Parathyroid adenoma (tissue), 2 donors: ENCODE results near the gene CCR5.

Source experiments
- H2AFZ ChIP-seq: fragments of 300-600 bp; sonication (generic); one replicate; pipeline ENCODE4 v1.7.0; 2017; ENCODE audit warnings: antibody characterized with exemption, mild to moderate bottlenecking
- H3K27ac ChIP-seq: fragments of 300-600 bp; sonication (generic); one replicate; pipeline ENCODE4 v1.7.0; 2017
- H3K27me3 ChIP-seq: fragments of 300-600 bp; sonication (generic); one replicate; pipeline ENCODE4 v1.7.0; 2017; ENCODE audit warnings: low read length; ENCODE audit not compliant: control insufficient read depth, insufficient read depth
- H3K36me3 ChIP-seq: fragments of 300-600 bp; sonication (generic); one replicate; pipeline ENCODE4 v1.7.0; 2017; ENCODE audit warnings: low read length; ENCODE audit not compliant: control insufficient read depth, insufficient read depth
- H3K4me1 ChIP-seq: fragments of 300-600 bp; sonication (generic); one replicate; pipeline ENCODE4 v1.7.0; 2017; ENCODE audit warnings: control low read depth
- H3K4me2 ChIP-seq: fragments of 300-600 bp; sonication (generic); one replicate; pipeline ENCODE4 v1.7.0; 2017; ENCODE audit warnings: low read length
- H3K4me3 ChIP-seq: fragments of 300-600 bp; sonication (generic); one replicate; pipeline ENCODE4 v1.7.0; 2017; ENCODE audit warnings: low read depth, low read length
- H3K79me2 ChIP-seq: fragments of 300-600 bp; sonication (generic); one replicate; pipeline ENCODE4 v1.7.0; 2017; ENCODE audit warnings: control low read depth
- H3K9ac ChIP-seq: fragments of 300-600 bp; sonication (generic); one replicate; pipeline ENCODE4 v1.7.0; 2017; ENCODE audit warnings: mild to moderate bottlenecking
- H3K9me3 ChIP-seq: fragments of 300-600 bp; sonication (generic); one replicate; pipeline ENCODE4 v1.7.0; 2017; ENCODE audit warnings: low read length; ENCODE audit not compliant: control insufficient read depth
- CTCF ChIP-seq: fragments of 300-600 bp; sonication (generic); IDR thresholded peaks from one replicate; pipeline ENCODE4 v1.7.0; 2017; ENCODE audit warnings: antibody characterized with exemption, mild to moderate bottlenecking
- donor health status: primary hyperparathyroidism.

Gene CCR5

GRCh38 chr3:46409739-46410489 is 39.2 kb downstream of the CCR5 start:
- Histone ChIP-seq H2AFZ (no peak overlapping the region), H3K36me3 (no peaks in the 10 kb centered on the region), H3K79me2 (no peaks in the 10 kb centered on the region), H3K4me2 (no peak overlapping the region), H3K4me1 (no peaks in the 10 kb centered on the region), H3K4me3 (no peak overlapping the region), H3K9me3 (no peaks in the 10 kb centered on the region), H3K27me3 (no peaks in the 10 kb centered on the region), H3K9ac (no peak overlapping the region), H3K27ac (no peak overlapping the region)
- no peak for TF ChIP-seq CTCF

- Histone ChIP-seq H3K9ac (no peak overlapping the region), H3K9me3 (no peaks in the 10 kb centered on the region), H3K79me2 (no peaks in the 10 kb centered on the region), H3K27ac (no peak overlapping the region), H3K4me1 (no peaks in the 10 kb centered on the region), H3K4me2 (no peak overlapping the region), H3K27me3 (no peaks in the 10 kb centered on the region), H3K36me3 (no peaks in the 10 kb centered on the region), H3K4me3 (no peak overlapping the region), H2AFZ (no peak overlapping the region)
- TF ChIP-seq CTCF: no peak
Measured at GRCh38 chr3:46410669-46411068, 39.9 kb downstream of the CCR5 start.

GRCh38 chr3:46411271-46411670 is 40.5 kb downstream of the CCR5 start:
- H3K27me3 ChIP-seq: no peaks in the 10 kb centered on the region
- H3K4me3 ChIP-seq: no peak overlapping the region
- no peak overlapping the region for H3K4me2 ChIP-seq
- H3K27ac ChIP-seq: no peak overlapping the region
- no peaks in the 10 kb centered on the region for H3K9me3 ChIP-seq
- no peaks in the 10 kb centered on the region for H3K36me3 ChIP-seq
- no peak overlapping the region for H2AFZ ChIP-seq
- no peak for TF ChIP-seq CTCF
- no peak overlapping the region for H3K9ac ChIP-seq
- H3K79me2 ChIP-seq: no peaks in the 10 kb centered on the region
- H3K4me1 ChIP-seq: no peaks in the 10 kb centered on the region

- Histone ChIP-seq H3K27ac (no peak overlapping the region), H3K9ac (no peak overlapping the region), H3K4me1 (no peaks in the 10 kb centered on the region), H3K79me2 (no peaks in the 10 kb centered on the region), H3K27me3 (no peaks in the 10 kb centered on the region), H3K9me3 (no peaks in the 10 kb centered on the region), H3K36me3 (no peaks in the 10 kb centered on the region), H3K4me3 (no peak overlapping the region), H3K4me2 (no peak overlapping the region), H2AFZ (no peak overlapping the region)
- TF ChIP-seq CTCF: no peak
Measured at GRCh38 chr3:46412786-46413298, 42.1 kb downstream of the CCR5 start.

- no peak overlapping the region for H3K27ac ChIP-seq
- no peak overlapping the region for H3K9ac ChIP-seq
- H3K79me2 ChIP-seq: no peaks in the 10 kb centered on the region
- no peak overlapping the region for H3K4me2 ChIP-seq
- H3K36me3 ChIP-seq: no peaks in the 10 kb centered on the region
- TF ChIP-seq CTCF: no peak
- H3K9me3 ChIP-seq: no peaks in the 10 kb centered on the region
- no peaks in the 10 kb centered on the region for H3K27me3 ChIP-seq
- H3K4me3 ChIP-seq: no peak overlapping the region
- H3K4me1 ChIP-seq: no peaks in the 10 kb centered on the region
- no peak overlapping the region for H2AFZ ChIP-seq
Measured at GRCh38 chr3:46413951-46414350, 43.2 kb downstream of the CCR5 start.
